ENCODE data around the gene SMYD3. TPM values are rescaled to one million over a fixed set of nuclear protein-coding genes. Genes with fewer than 3 reads are reported as not detected.

The SMYD3 gene
- total RNA-seq, 1 donor from 2014 or later: 80.8 TPM

DNA sequence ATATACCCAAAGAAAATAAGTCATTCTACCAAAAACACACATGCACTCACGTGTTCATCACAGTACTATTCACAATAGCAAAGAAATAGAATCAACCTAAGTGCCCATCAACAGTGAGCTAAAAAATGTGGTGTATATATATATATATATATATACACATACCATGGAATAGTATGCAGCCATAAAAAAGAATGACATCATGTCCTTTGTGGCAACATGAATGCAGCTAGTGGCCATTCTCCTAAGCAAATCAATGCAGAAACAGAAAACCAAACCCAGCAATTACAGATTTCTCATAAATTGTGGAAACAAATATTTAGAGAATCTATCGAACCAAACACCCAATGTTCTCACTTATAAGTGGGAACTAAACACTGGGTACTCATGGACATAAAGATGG is 585.7 kb downstream of the SMYD3 start:
- Histone ChIP-seq H3K27ac (ENCODE audit: low read depth, low read length) (no peak overlapping the region), H3K4me2 (ENCODE audit: low read length) (no peak overlapping the region), H2AFZ (ENCODE audit: low read depth, low read length) (no peak overlapping the region), H3K4me1 (ENCODE audit: insufficient read depth, low read length) (no peaks in the 10 kb centered on the region), H3K36me3 (ENCODE audit: insufficient read depth, low read length) (no peaks in the 10 kb centered on the region), H3K27me3 (ENCODE audit: insufficient read depth, low read length) (no peaks in the 10 kb centered on the region), H3K79me2 (ENCODE audit: insufficient read depth, low read length) (no peaks in the 10 kb centered on the region), H3K9me3 (ENCODE audit: insufficient read depth, low read depth, low read length) (no peaks in the 10 kb centered on the region), H3K4me3 (ENCODE audit: insufficient read depth, low read depth, low read length) (no peak overlapping the region), H3K9ac (ENCODE audit: low read length) (no peak overlapping the region), H4K20me1 (ENCODE audit: insufficient read depth, low read length) (no peaks in the 10 kb centered on the region)
- Mint-ChIP-seq H3K36me3 (ENCODE audit: low read depth, unreplicated experiment) (peaks cover 9% of the 10 kb centered on the region), H3K4me3 (ENCODE audit: unreplicated experiment) (no peak overlapping the region), H3K4me1 (ENCODE audit: low read depth, unreplicated experiment) (no peaks in the 10 kb centered on the region), H3K9me3 (ENCODE audit: unreplicated experiment) (no peaks in the 10 kb centered on the region), H3K27ac (ENCODE audit: unreplicated experiment) (no peak overlapping the region), H3K27me3 (ENCODE audit: low read depth, unreplicated experiment) (no peaks in the 10 kb centered on the region)
- FAIRE-seq (no peak), DNase-seq (ENCODE audit: low read depth) (no peak)
- TF ChIP-seq, protein P1, sequence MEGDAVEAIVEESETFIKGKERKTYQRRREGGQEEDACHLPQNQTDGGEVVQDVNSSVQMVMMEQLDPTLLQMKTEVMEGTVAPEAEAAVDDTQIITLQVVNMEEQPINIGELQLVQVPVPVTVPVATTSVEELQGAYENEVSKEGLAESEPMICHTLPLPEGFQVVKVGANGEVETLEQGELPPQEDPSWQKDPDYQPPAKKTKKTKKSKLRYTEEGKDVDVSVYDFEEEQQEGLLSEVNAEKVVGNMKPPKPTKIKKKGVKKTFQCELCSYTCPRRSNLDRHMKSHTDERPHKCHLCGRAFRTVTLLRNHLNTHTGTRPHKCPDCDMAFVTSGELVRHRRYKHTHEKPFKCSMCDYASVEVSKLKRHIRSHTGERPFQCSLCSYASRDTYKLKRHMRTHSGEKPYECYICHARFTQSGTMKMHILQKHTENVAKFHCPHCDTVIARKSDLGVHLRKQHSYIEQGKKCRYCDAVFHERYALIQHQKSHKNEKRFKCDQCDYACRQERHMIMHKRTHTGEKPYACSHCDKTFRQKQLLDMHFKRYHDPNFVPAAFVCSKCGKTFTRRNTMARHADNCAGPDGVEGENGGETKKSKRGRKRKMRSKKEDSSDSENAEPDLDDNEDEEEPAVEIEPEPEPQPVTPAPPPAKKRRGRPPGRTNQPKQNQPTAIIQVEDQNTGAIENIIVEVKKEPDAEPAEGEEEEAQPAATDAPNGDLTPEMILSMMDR (IDR thresholded peaks at IDR 0.05; ENCODE audit: insufficient read depth, low read depth, low read length): no peak
- no peak for TF ChIP-seq EZH2 (IDR thresholded peaks at IDR 0.05; ENCODE audit: insufficient read depth, low read length)

DNA sequence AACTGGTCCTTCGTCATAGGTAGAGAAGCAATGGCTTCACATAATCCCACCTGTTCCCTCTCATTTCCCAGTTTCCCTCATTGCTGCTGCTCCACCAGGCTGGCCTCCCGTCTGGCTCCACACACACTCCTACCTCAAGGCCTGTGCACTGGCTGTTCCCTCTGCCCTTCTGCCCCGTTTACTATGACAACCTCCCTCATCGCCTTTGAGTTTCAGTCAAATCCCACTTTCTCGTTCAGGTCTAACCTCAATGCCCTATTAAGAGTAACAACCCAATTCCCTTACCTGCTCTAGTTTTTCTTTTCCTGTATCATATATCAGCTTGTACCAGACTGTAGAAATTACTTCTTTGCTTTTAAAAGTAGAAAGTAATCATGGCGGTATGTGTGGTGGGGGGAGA is 589.7 kb downstream of the SMYD3 start:
- H3K9ac ChIP-seq (ENCODE audit: low read length): no peak overlapping the region
- H3K27me3 ChIP-seq (ENCODE audit: insufficient read depth, low read length): no peaks in the 10 kb centered on the region
- H3K4me3 ChIP-seq (ENCODE audit: insufficient read depth, low read depth, low read length): no peak overlapping the region
- no peaks in the 10 kb centered on the region for H4K20me1 ChIP-seq (ENCODE audit: insufficient read depth, low read length)
- no peak overlapping the region for H3K4me2 ChIP-seq (ENCODE audit: low read length)
- H3K36me3 ChIP-seq (ENCODE audit: insufficient read depth, low read length): no peaks in the 10 kb centered on the region
- Mint-ChIP-seq H3K4me1 (ENCODE audit: low read depth, unreplicated experiment) (no peaks in the 10 kb centered on the region), H3K4me3 (ENCODE audit: unreplicated experiment) (no peak overlapping the region), H3K9me3 (ENCODE audit: unreplicated experiment) (no peaks in the 10 kb centered on the region), H3K36me3 (ENCODE audit: low read depth, unreplicated experiment) (peaks cover 21% of the 10 kb centered on the region), H3K27me3 (ENCODE audit: low read depth, unreplicated experiment) (no peaks in the 10 kb centered on the region), H3K27ac (ENCODE audit: unreplicated experiment) (no peak overlapping the region)
- no peak overlapping the region for H2AFZ ChIP-seq (ENCODE audit: low read depth, low read length)
- no peaks in the 10 kb centered on the region for H3K4me1 ChIP-seq (ENCODE audit: insufficient read depth, low read length)
- no peaks in the 10 kb centered on the region for H3K79me2 ChIP-seq (ENCODE audit: insufficient read depth, low read length)
- DNase-seq (ENCODE audit: low read depth) (no peak), FAIRE-seq (no peak)
- no peak overlapping the region for H3K27ac ChIP-seq (ENCODE audit: low read depth, low read length)
- H3K9me3 ChIP-seq (ENCODE audit: insufficient read depth, low read depth, low read length): no peaks in the 10 kb centered on the region
- no peak for TF ChIP-seq EZH2 (IDR thresholded peaks at IDR 0.05; ENCODE audit: insufficient read depth, low read length)
- TF ChIP-seq, protein P1 (IDR thresholded peaks at IDR 0.05; ENCODE audit: insufficient read depth, low read depth, low read length): no peak

DNA sequence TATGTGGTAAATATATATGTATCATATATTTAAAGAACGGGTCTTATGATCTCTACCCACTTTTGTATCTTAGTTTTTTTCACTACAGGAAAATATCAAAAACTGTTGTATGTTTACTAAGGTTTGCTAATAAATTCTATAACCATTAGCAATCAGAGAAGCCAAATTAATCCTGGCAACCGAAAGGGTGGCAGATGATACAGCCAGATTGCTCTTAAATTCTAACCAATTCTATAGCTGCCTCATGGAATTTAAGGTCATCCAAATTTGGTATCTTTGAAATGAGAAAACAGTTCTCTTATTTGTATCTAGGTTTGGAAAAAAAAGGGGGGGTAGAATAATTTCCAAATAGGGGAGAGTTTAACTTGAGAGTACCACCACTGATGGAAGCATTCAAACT is 591.2 kb downstream of the SMYD3 start:
- no peak overlapping the region for H2AFZ ChIP-seq (ENCODE audit: low read depth, low read length)
- no peaks in the 10 kb centered on the region for H3K9me3 Mint-ChIP-seq (ENCODE audit: unreplicated experiment)
- no peak overlapping the region for H3K4me3 ChIP-seq (ENCODE audit: insufficient read depth, low read depth, low read length)
- no peaks in the 10 kb centered on the region for H3K4me1 Mint-ChIP-seq (ENCODE audit: low read depth, unreplicated experiment)
- no peaks in the 10 kb centered on the region for H3K27me3 ChIP-seq (ENCODE audit: insufficient read depth, low read length)
- H3K9ac ChIP-seq (ENCODE audit: low read length): no peak overlapping the region
- peaks cover 19% of the 10 kb centered on the region for H3K36me3 Mint-ChIP-seq (ENCODE audit: low read depth, unreplicated experiment)
- H3K27ac ChIP-seq (ENCODE audit: low read depth, low read length): no peak overlapping the region
- no peak for TF ChIP-seq EZH2 (IDR thresholded peaks at IDR 0.05; ENCODE audit: insufficient read depth, low read length)
- TF ChIP-seq, protein P1 (IDR thresholded peaks at IDR 0.05; ENCODE audit: insufficient read depth, low read depth, low read length): no peak
- H3K4me3 Mint-ChIP-seq (ENCODE audit: unreplicated experiment): no peak overlapping the region
- H3K4me1 ChIP-seq (ENCODE audit: insufficient read depth, low read length): no peaks in the 10 kb centered on the region
- no peaks in the 10 kb centered on the region for H3K36me3 ChIP-seq (ENCODE audit: insufficient read depth, low read length)
- H3K79me2 ChIP-seq (ENCODE audit: insufficient read depth, low read length): no peaks in the 10 kb centered on the region
- no peak overlapping the region for H3K4me2 ChIP-seq (ENCODE audit: low read length)
- FAIRE-seq (no peak), DNase-seq (ENCODE audit: low read depth) (no peak)
- H3K27ac Mint-ChIP-seq (ENCODE audit: unreplicated experiment): no peak overlapping the region
- H3K27me3 Mint-ChIP-seq (ENCODE audit: low read depth, unreplicated experiment): no peaks in the 10 kb centered on the region
- H4K20me1 ChIP-seq (ENCODE audit: insufficient read depth, low read length): no peaks in the 10 kb centered on the region
- H3K9me3 ChIP-seq (ENCODE audit: insufficient read depth, low read depth, low read length): no peaks in the 10 kb centered on the region

All from astrocyte (in vitro differentiated cells and primary cell).